NCI-H146 treated with DMSO at 0.1 percent for 48 hours (cell line): ENCODE results near the gene CCNY.
"Not testable (repeated sequence)": the region's sequence is repeated elsewhere in the genome, so short reads cannot be mapped to it uniquely, and the experiment has no call there.

Experiments
- DNase-seq: peaks from one replicate; lab custom pipeline; 2025; ENCODE audit not compliant: unreplicated experiment; lab: John Stamatoyannopoulos, UW

The CCNY gene

DNA sequence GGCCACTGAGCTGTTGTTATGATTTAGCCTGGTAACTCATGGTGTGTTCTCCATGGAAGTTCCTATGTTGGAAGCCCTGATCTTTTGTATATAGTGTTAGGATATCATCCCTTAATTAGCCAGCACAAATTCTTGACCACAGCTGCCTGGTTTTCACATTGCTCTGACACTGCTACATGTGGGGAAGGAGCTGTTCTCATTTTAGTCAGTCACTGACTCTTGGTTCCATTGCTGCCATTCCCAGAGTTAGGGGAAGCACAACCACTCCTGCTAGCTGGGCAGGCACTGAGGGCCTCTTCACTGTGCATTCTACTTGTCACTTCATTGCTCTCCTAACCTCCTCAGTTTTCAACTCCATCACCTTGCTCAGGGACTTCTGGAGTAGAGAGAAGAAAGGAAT is 170.4 kb downstream of the CCNY start:
- no peak for DNase-seq

DNA sequence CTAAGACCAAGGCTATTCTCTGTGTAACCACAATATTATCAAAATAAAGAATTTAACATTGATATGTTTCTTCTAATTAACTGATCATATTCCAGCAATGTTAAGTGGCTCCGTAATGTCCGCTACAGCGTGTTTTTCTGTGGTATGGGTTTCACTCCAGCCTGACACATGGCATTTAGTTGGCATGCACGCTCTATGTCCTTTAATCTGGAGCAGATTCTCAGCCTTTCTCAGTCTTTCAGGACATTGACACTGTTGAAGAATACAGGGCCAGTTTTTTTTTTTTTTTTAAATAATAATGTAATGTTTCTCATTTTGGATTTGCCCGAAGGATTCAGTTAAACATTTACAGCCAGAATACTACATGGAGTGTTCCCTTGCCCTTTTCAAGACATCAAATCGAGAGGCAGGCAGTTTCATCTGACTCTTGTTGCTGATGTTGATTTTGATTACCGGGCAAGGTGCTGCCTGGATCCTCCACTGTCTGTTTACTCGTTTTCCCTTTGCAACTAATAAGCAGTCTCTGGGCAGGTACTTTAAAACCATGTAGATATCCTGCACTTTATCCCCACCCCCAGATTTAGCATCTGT is 171.3 kb downstream of the CCNY start:
- DNase-seq = no peak

GRCh38 chr10:35508647-35509046 is 172.3 kb downstream of the CCNY start:
- no peak for DNase-seq

- no peak for DNase-seq
Observed at GRCh38 chr10:35510891-35511290, 174.6 kb downstream of the CCNY start.

DNA sequence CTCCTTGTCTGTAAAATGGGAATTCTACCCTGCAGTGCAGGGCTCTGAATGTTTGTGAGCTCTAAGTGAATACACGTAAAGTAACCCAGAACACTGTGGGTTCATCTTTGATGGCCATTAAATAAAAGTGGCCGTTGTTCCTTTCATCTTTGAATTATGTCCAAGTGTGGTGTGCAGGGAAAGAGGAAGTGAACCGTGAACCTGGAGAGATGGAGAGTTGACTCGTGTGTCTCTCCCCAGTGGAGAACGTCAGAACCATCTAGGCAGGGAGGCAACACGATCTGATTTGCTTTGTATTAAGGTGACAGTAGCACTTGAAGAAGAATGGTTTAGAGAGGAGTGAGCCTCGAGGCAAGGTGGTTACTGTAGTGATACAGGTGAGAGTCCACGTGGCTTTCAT is 175.3 kb downstream of the CCNY start:
- no peak for DNase-seq

DNA sequence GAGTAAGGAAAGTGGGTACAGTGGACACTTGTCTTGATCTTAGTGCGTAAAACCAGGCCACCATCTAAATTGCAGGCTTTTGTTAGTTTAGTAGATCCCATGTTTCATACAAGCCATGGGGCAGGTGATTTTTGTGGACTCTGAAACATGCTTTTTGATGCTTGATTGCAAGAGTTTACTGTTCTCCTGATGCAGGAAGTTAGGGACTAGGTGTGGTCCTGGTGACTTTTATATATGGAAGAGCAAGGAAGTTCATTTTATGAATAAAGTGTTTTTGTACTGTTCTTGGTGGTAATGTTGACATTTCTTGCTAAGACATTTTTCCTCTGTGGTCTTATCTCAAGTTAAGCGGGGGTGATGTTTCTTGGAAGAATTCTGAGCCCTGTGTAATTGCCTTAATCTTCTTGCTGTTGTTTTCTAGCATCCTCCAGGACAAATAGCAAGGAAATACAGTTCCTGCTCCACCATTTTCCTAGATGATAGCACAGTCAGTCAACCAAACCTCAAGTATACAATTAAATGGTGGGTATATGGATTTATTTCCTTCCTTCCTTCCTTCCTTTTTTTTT is 179.9 kb downstream of the CCNY start:
- DNase-seq = no peak

DNA sequence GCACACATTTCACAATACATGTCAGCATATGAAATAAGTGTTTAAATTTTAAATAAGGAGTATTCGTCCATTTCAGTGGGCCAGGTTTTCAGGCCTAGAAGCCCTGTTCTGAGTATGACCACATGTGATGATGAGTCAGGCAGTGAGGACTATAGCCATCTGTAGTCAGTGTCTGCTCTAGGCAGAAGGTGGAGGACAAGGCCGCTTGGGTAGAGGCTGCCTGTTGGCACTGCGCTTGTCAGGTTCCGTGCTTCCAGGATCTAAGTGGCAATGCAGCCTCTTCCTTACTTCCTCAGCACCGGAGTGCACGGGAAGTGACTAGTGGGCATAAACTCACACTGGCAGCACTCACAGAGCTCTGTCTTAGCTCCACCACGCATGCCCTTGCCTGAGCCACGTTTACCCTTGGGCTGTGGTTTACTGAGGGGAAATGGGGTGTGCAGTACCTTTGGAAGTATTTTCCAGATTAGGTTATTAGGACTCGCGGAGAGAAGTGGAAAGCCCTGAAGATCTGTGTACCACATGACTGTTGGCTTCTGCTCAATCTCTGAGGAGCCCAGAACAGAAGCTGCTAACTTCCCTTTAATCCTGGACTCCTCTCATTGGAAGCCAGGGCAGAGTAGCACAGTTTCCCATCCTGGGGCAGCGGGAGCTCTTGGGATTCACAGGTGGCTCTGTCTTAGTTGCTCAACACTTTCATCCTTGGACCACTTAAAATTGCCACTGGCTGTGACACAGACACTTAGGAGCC is 181.3 kb downstream of the CCNY start:
- no peak for DNase-seq

GRCh38 chr10:35518187-35518586 is 181.9 kb downstream of the CCNY start:
- DNase-seq = not testable (repeated sequence)

DNA sequence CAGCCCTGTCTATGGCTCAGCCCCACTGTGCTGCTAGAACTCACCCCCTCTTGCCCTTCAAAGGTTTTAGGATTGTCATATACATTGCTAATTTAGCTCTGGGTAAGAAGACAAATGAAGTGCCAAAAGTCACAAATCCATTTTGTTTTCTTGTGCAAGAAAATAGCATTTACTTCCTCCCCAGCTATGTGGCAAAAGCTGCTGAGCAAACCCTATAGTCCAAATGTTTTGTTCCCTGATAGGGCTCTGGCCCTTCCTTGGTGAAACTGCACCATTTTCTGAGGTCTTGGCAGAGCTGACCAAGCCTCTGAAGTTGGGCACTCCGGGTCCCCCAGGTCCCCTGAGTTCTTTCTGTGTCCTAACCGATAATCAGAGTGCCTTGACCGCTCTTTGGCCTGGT is 184.7 kb downstream of the CCNY start:
- no peak for DNase-seq

DNA sequence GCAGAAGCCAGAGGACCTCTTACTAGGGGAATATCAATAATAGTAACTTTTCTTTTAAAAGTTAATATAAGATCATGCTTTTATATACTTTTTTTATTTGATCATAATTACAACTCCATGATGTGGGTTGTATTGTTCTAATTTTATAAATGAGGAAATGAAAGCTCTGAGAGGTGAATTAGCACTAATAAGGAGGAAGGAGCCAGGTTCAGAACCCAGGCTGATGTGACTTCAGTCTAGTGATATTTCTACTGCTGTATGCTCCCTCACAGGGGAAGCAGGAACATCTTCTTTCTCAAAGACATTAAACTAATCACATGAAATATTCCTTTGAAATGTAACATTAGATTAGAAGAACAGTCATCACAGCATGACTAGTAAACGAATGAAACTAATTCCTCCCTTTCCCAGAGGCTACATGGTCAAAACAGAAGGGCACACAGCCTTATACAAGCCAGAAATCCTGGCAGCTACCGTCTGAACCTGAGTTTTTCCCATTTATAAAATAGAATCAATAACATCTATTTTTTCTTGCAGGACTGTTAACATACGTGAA is 187.4 kb downstream of the CCNY start:
- DNase-seq = no peak

DNA sequence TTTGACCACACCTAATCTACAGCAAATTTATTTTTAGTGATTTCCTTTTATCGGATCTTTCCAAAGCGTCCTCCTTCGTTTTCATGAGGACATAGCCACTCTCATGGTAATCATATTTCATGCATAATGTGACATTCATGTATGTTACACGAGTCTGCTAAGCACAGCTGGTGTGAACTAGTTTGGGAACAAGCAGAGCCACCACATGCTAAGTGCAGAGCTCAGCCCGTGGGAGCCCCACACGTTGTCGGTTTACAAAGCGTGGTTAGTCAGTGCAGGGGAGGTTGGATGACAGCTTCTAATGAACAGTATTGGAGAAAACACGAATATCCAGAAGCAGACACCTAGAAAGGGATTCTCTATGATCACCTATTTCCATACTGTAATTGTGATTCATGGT is 190.4 kb downstream of the CCNY start:
- DNase-seq = no peak

DNA sequence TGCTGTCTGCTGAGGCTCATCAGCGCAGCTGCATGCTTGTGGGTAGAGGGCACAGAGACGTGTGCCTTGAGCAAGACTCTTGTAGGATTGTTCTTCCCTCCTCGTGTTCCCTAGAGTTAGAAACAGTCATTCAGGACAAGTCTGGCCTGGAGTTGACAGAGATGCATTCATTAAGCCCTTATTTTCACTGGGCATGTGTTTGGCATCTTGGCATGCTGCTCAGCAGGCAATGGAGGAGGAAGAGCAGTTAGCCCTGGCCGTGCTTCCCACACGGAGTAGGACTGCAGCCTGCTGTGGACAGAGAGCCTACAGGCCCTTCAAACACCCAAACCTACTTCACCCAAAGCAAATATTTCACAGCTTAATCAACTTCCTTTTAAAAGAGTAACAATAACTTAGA is 195.8 kb downstream of the CCNY start:
- DNase-seq = no peak

- DNase-seq = peak; percentile 81
Observed at GRCh38 chr10:35533565-35533964, 197.3 kb downstream of the CCNY start.

DNA sequence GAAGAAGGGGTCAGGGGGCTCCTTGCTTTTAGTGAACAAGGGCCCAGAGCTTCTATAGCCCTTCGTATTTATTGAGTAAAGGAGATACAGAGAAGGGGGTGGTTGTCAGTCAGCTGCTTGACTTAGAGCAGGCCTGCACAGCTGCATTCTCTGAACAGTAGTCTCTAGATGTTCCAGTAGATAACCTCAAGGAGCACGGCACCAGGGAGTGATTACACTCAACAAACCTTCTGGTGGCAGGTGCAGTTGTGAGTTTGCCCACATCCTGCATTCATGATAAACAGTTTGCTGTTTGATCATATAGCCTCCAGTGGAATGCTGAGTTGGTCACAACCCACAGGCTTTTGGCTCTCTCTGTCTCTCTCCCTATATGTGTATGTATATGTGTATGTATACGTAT is 198.8 kb downstream of the CCNY start:
- no peak for DNase-seq

DNA sequence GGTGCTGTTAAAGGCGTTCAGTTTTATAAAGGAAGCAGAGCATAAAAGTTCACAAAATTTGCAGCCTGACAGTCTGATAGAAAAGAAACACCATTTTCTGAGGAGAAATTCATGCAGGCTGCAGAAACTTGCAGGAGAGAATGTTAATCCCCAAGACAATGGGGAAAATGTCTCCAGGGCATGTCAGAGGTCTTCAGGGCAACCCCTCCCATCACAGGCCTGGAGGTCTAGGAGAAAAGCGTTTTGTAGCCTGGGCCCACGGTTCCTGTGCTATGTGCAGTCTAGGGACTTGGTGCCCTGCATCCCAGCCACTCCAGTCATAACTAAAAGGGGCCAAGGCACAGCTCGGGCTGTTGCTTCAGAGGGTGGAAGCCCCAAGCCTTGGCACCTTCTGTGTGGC is 200.5 kb downstream of the CCNY start:
- DNase-seq = no peak

DNA sequence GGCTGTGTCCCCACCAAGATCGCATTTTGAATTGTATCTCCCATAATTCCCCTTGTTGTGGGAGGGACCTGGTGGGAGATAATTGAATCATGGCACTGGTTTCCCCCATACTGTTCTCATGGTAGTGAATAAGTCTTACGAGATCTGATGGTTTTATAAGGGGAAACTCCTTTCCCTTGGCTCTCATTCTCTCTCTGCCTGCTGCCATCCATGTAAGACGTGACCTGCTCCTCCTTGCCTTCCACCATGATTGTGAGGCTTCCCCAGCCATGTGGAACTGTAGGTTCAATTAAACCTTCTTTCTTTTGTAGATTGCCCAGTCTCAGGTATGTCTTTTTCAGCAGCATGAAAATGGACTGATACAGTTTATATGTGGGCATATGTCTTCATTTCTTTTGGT is 201.6 kb downstream of the CCNY start:
- DNase-seq = not testable (repeated sequence)

GRCh38 chr10:35540296-35541164 is 204.2 kb downstream of the CCNY start:
- DNase-seq = no peak

GRCh38 chr10:35541720-35542119 is 205.4 kb downstream of the CCNY start:
- no peak for DNase-seq

GRCh38 chr10:35542303-35542702 is 206.0 kb downstream of the CCNY start:
- DNase-seq = no peak

- no peak for DNase-seq
Observed at GRCh38 chr10:35545079-35545657, 208.9 kb downstream of the CCNY start.
